Measurements from ENCODE around the gene TM4SF18. TPM values are rescaled to one million over a fixed set of nuclear protein-coding genes. Genes with fewer than 3 reads are reported as not detected.
"Not testable (repeated sequence)": the region's sequence is repeated elsewhere in the genome, so short reads cannot be mapped to it uniquely, and the experiment has no call there.

TM4SF18 gene
- total RNA-seq: 10 to 100 TPM in 1 of 2 donors, 1 to 10 TPM in 1; 7.9 to 13.2 TPM

DNA sequence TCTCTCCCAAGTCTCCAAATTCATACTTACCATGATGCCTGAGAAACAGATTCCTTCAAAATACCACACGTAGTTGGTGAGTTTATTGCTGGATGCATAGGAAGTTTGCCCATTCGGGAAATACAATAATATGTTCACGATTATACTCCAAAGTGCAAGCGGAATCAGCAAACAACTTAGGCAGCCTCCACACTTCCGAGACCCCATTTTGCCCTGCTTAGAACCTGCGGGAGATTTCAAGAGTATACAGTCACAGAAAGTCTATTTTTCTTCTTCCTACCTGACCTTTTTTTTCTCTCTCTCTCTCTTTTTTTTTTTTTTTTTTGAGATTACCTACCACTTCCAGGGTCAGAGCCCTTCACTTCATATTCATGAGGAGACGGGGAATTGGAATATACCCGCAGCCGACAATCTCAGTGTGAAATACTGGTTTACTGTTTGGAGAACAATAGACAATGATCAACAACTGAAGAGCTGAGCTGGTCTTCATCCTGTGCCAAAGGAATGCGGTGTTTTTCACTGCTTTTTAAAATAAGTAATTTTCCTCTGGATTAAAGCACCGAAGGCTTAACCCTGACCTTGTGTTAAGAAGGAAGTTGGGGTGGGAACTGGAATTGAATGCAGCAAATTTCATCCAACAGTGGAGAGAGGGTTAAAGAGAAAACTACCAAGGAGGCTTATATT is at the start of gene TM4SF18:
TM4SF18 (minus strand) TSS at position 461 of the 684 bp plus-strand sequence; CDS start at position 207, 254 bp downstream.
- no peak for TF ChIP-seq POLR2A (IDR thresholded peaks at IDR 0.05)
- TF ChIP-seq, protein P1, sequence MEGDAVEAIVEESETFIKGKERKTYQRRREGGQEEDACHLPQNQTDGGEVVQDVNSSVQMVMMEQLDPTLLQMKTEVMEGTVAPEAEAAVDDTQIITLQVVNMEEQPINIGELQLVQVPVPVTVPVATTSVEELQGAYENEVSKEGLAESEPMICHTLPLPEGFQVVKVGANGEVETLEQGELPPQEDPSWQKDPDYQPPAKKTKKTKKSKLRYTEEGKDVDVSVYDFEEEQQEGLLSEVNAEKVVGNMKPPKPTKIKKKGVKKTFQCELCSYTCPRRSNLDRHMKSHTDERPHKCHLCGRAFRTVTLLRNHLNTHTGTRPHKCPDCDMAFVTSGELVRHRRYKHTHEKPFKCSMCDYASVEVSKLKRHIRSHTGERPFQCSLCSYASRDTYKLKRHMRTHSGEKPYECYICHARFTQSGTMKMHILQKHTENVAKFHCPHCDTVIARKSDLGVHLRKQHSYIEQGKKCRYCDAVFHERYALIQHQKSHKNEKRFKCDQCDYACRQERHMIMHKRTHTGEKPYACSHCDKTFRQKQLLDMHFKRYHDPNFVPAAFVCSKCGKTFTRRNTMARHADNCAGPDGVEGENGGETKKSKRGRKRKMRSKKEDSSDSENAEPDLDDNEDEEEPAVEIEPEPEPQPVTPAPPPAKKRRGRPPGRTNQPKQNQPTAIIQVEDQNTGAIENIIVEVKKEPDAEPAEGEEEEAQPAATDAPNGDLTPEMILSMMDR (IDR thresholded peaks at IDR 0.05): no peak
- DNase-seq: no peak
- ATAC-seq: peak; percentile 16
- H3K4me3 ChIP-seq: no peak within 1 kb of the TSS
- intact Hi-C loops (cut with DNase I): no loop called here
- no peaks in the 10 kb centered on the region for H3K27me3 ChIP-seq
- WGBS, 2 donors: 61 to 63% methylated on average over 11 of the region's 11 CpGs
- no peaks in the 10 kb centered on the region for H3K9me3 ChIP-seq
- H3K36me3 ChIP-seq (replicated peaks in 1 of 2; ENCODE audit: insufficient read depth in 1 of 2, low read depth in 2 of 2): no peaks in the 10 kb centered on the region
- H3K27ac ChIP-seq: peak within 1 kb of the TSS in 3 of 4 donors; percentile 39 to 55 (median 51)
- peaks cover 12% of the 10 kb centered on the region for H3K4me1 ChIP-seq

- H3K27me3 ChIP-seq: no peaks in the 10 kb centered on the region
- H3K27ac ChIP-seq: peak overlapping the region in 1 of 4 donors; percentile 15
- no peak overlapping the region for H3K4me3 ChIP-seq
- no peak for ATAC-seq
- H3K9me3 ChIP-seq: no peaks in the 10 kb centered on the region
- no peak for TF ChIP-seq POLR2A (IDR thresholded peaks at IDR 0.05)
- no peak for DNase-seq
- H3K4me1 ChIP-seq: peaks cover 57% of the 10 kb centered on the region
- 92% methylated on average over 6 of the region's 6 CpGs for WGBS, 2 donors
- no peaks in the 10 kb centered on the region for H3K36me3 ChIP-seq (replicated peaks in 1 of 2; ENCODE audit: insufficient read depth in 1 of 2, low read depth in 2 of 2)
- intact Hi-C loops (cut with DNase I): no loop called here
These were observed 49.1 kb upstream of the TM4SF18 start for GRCh38 chr3:149382518-149382917.

GRCh38 chr3:149382101-149382467 is 48.6 kb upstream of the TM4SF18 start:
- Histone ChIP-seq H3K27me3 (no peaks in the 10 kb centered on the region), H3K36me3 (replicated peaks in 1 of 2; ENCODE audit: insufficient read depth in 1 of 2, low read depth in 2 of 2) (no peaks in the 10 kb centered on the region), H3K9me3 (no peaks in the 10 kb centered on the region), H3K27ac (peak overlapping the region in 1 of 4 donors; percentile 15), H3K4me3 (no peak overlapping the region), H3K4me1 (peaks cover 57% of the 10 kb centered on the region)
- intact Hi-C loops (cut with DNase I): no loop called here
- no peak for DNase-seq
- TF ChIP-seq, protein P1 (IDR thresholded peaks at IDR 0.05): no peak
- TF ChIP-seq POLR2A (IDR thresholded peaks at IDR 0.05): no peak
- WGBS, 2 donors: 54 to 57% methylated on average over 4 of the region's 4 CpGs
- ATAC-seq: no peak

DNA sequence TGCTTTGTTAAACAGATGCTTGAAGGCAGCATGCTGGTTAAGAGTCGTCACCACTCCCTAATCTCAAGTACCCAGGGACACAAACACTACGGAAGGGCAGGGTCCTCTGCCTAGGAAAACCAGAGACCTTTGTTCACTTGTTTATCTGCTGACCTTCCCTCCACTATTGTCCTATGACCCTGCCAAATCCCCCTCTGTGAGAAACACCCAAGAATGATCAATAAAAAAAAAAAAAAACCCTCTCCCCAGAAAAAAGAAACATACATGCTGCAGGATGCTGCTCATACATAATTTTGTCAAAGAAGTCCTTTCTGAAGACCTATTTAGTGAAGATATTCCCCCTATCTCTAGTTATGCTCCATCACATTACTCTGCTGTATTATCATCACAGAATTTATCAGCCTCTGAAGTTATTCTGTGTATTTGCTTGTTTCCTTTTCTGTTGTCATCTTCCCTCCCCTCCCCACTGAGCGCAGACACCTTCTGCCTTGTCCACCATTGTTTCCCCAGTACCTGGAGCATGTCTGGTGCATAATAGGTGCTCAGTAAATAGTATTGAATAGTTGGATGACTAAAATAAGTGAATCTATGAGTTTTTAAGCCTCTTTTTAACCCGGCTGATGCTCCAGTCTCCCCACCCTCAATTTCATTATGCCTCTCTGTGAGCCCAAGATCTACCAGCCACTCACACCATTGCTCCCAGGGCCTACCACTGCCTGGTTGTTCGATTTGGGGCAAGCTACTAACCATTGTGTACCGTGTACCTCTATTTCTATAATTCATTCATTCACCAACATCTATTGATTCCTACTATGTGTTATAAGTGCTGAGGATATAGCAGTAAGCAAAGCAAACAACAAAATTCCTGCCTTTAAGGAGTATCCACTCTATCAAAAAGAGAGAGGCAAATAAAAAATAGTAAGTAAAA is 48.0 kb upstream of the TM4SF18 start:
- no peak for TF ChIP-seq POLR2A (IDR thresholded peaks at IDR 0.05)
- TF ChIP-seq, protein P1 (IDR thresholded peaks at IDR 0.05): no peak
- no peak for DNase-seq
- Histone ChIP-seq H3K27ac (no peak overlapping the region), H3K9me3 (no peaks in the 10 kb centered on the region), H3K4me3 (no peak overlapping the region), H3K27me3 (no peaks in the 10 kb centered on the region), H3K4me1 (peaks cover 52% of the 10 kb centered on the region), H3K36me3 (replicated peaks in 1 of 2; ENCODE audit: insufficient read depth in 1 of 2, low read depth in 2 of 2) (no peaks in the 10 kb centered on the region)
- ATAC-seq: no peak
- intact Hi-C loops (cut with DNase I): no loop called here
- WGBS, 2 donors: 57 to 67% methylated on average over 6 of the region's 6 CpGs

DNA sequence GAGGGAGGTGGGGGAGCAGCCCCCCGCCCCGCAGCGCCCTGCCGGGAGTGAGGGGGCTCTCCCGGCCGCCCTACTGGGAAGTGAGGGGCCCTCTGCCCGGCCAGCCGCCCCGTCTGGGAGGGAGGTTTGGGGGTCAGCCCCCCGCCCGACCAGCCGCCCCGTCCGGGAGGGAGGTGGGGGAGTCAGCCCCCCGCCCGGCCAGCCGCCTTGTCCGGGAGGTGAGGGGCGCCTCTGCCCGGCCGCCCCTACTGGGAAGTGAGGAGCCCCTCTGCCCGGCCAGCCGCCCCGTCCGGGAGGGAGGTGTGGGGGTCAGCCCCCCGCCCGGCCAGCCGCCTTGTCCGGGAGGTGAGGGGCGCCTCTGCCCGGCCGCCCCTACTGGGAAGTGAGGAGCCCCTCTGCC is 46.8 kb upstream of the TM4SF18 start:
- DNase-seq; intact Hi-C loops (cut with DNase I); H3K36me3 ChIP-seq (replicated peaks in 1 of 2; ENCODE audit: insufficient read depth in 1 of 2, low read depth in 2 of 2); ATAC-seq; H3K9me3 ChIP-seq; H3K27ac ChIP-seq; H3K27me3 ChIP-seq; H3K4me3 ChIP-seq: not testable (repeated sequence)
- H3K4me1 ChIP-seq: peaks cover 44% of the 10 kb centered on the region
- no CpG with 5 or more reads among the region's 32 CpGs for WGBS, 2 donors

All from body of pancreas (tissue), 4 donors.